ENCODE results near the gene ZDHHC11. TPM values are rescaled to one million over a fixed set of nuclear protein-coding genes. Genes with fewer than 3 reads are reported as not detected.
"Not testable (repeated sequence)": the region's sequence is repeated elsewhere in the genome, so short reads cannot be mapped to it uniquely, and the experiment has no call there.

The ZDHHC11 gene
- total RNA-seq, 1 donor from 2014 or later = 47.6 TPM

- no peak for DNase-seq (ENCODE audit: low spot score, unreplicated experiment)
- Mint-ChIP-seq H3K9me3 (ENCODE audit: low read depth) (peaks cover 3% of the 10 kb centered on the region), H3K27me3 (peaks cover 4% of the 10 kb centered on the region), H3K4me1 (ENCODE audit: low read depth) (no peaks in the 10 kb centered on the region), H3K4me3 (ENCODE audit: low read depth) (no peak overlapping the region), H3K36me3 (ENCODE audit: insufficient read depth) (no peaks in the 10 kb centered on the region), H3K27ac (no peak overlapping the region)
- TF ChIP-seq CTCF (IDR thresholded peaks at IDR 0.05; ENCODE audit: unreplicated experiment) = no peak
Observed at GRCh38 chr5:777756-778161, 73.0 kb downstream of the ZDHHC11 start.

- Mint-ChIP-seq H3K27ac (no peak overlapping the region), H3K4me1 (ENCODE audit: low read depth) (no peaks in the 10 kb centered on the region), H3K27me3 (peaks cover 4% of the 10 kb centered on the region), H3K4me3 (ENCODE audit: low read depth) (no peak overlapping the region), H3K36me3 (ENCODE audit: insufficient read depth) (no peaks in the 10 kb centered on the region), H3K9me3 (ENCODE audit: low read depth) (peaks cover 3% of the 10 kb centered on the region)
- TF ChIP-seq CTCF (IDR thresholded peaks at IDR 0.05; ENCODE audit: unreplicated experiment) = no peak
- no peak for DNase-seq (ENCODE audit: low spot score, unreplicated experiment)
Observed at GRCh38 chr5:776862-777711, 73.7 kb downstream of the ZDHHC11 start.

- no peak for TF ChIP-seq CTCF (IDR thresholded peaks at IDR 0.05; ENCODE audit: unreplicated experiment)
- Mint-ChIP-seq H3K4me3 (ENCODE audit: low read depth) (no peak overlapping the region), H3K36me3 (ENCODE audit: insufficient read depth) (peaks cover 2% of the 10 kb centered on the region), H3K27me3 (peaks cover 4% of the 10 kb centered on the region), H3K27ac (no peak overlapping the region), H3K4me1 (ENCODE audit: low read depth) (no peaks in the 10 kb centered on the region), H3K9me3 (ENCODE audit: low read depth) (peaks cover 3% of the 10 kb centered on the region)
- no peak for DNase-seq (ENCODE audit: low spot score, unreplicated experiment)
Observed at GRCh38 chr5:775961-776861, 74.6 kb downstream of the ZDHHC11 start.

GRCh38 chr5:775595-775960 is 75.2 kb downstream of the ZDHHC11 start:
- H3K27ac Mint-ChIP-seq; H3K36me3 Mint-ChIP-seq (ENCODE audit: insufficient read depth); H3K9me3 Mint-ChIP-seq (ENCODE audit: low read depth); H3K4me1 Mint-ChIP-seq (ENCODE audit: low read depth); H3K27me3 Mint-ChIP-seq; H3K4me3 Mint-ChIP-seq (ENCODE audit: low read depth); DNase-seq (ENCODE audit: low spot score, unreplicated experiment): not testable (repeated sequence)

GRCh38 chr5:774854-775505 is 75.8 kb downstream of the ZDHHC11 start:
- not testable (repeated sequence) for H3K27me3 Mint-ChIP-seq

GRCh38 chr5:774304-774703 is 76.5 kb downstream of the ZDHHC11 start:
- not testable (repeated sequence) for H3K4me1 Mint-ChIP-seq (ENCODE audit: low read depth); DNase-seq (ENCODE audit: low spot score, unreplicated experiment); H3K36me3 Mint-ChIP-seq (ENCODE audit: insufficient read depth); H3K27me3 Mint-ChIP-seq; H3K9me3 Mint-ChIP-seq (ENCODE audit: low read depth); H3K4me3 Mint-ChIP-seq (ENCODE audit: low read depth); H3K27ac Mint-ChIP-seq

More at GRCh38 chr5:774854-775505, 75.8 kb downstream of the ZDHHC11 start:
- H3K4me3 Mint-ChIP-seq (ENCODE audit: low read depth); H3K9me3 Mint-ChIP-seq (ENCODE audit: low read depth); DNase-seq (ENCODE audit: low spot score, unreplicated experiment); H3K36me3 Mint-ChIP-seq (ENCODE audit: insufficient read depth); H3K27ac Mint-ChIP-seq; H3K4me1 Mint-ChIP-seq (ENCODE audit: low read depth): not testable (repeated sequence)
